K562 (cell line): ENCODE results near the gene NOP14. TPM values are rescaled to one million over a fixed set of nuclear protein-coding genes. Genes with fewer than 3 reads are reported as not detected.

Experiments used
- CTBP1 ChIP-seq: fragments of 450-650 bp; IDR thresholded peaks from 2 replicates; pipeline ENCODE4 v1.6.1; 2016; ENCODE audit warnings: borderline replicate concordance
- ZC3H4 ChIP-seq: sonication (generic); formaldehyde crosslinking; IDR thresholded peaks from 2 replicates; pipeline ENCODE4 v1.9.0; 2021; ENCODE audit warnings: missing genetic modification reagents, borderline replicate concordance
- ZFP36 ChIP-seq: fragments of 150-350 bp; IDR thresholded peaks from 2 replicates; pipeline ENCODE4 v1.6.1; 2018; ENCODE audit warnings: low read length, low read depth; ENCODE audit not compliant: partially characterized antibody
- ZNF133 ChIP-seq: fragments of 250-450 bp; sonication (Bioruptor Pico); IDR thresholded peaks from 2 replicates; pipeline ENCODE4 v1.4.0; 2020; ENCODE audit warnings: mild to moderate bottlenecking
- ZNF347 ChIP-seq: fragments of 450-650 bp; formaldehyde crosslinking; IDR thresholded peaks from 2 replicates; pipeline ENCODE4 v1.4.0; 2020; ENCODE audit warnings: low read depth, mild to moderate bottlenecking, moderate library complexity
- polyA plus RNA-seq, 8 experiments: library from polyadenylated mRNA; depleted of rRNA in 4 of 8; stranded (reverse) in 5 of 8; unstranded in 3 of 8; fragments of >200 nt; fragmentation: Nextera tagmentation in 2 of 8; fragmentation: Illumina TruSeq in 1 of 8; extraction: Ambion mirVana in 2 of 8; extraction: Trizol in 1 of 8; gene quantifications; 2 replicates each; pipeline versions ENCODE4 v1.2.1 to v1.2.3, GENCODE V29; 2011 to 2014; ENCODE audit warnings: inconsistent platforms in 1 of 8, missing spikeins in 1 of 8
- total RNA-seq, 7 experiments: library from RNA; depleted of rRNA in 6 of 7; stranded (reverse); fragments of >200 nt in 6 of 7; fragmentation: Illumina TruSeq in 2 of 7; extraction: Trizol in 2 of 7; gene quantifications; 2 replicates each; pipeline versions ENCODE4 v1.2.1 to v1.2.3, GENCODE V29; 2011 to 2021; ENCODE audit warnings: low replicate concordance in 1 of 7
- TF ChIP-seq, protein P1 (sequence below), 2 experiments: fragments of 200-800 bp in 1 of 2; sonication (Bioruptor generic) in 1 of 2; sonication (generic) in 1 of 2; formaldehyde crosslinking in 1 of 2; IDR thresholded peaks in 1 of 2; conservative IDR thresholded peaks in 1 of 2; 2 replicates each; pipeline versions ENCODE4 v1.5.0 to v1.6.1; 2016 to 2020; ENCODE audit warnings: missing compliant biosample characterization in 1 of 2, missing genetic modification characterization in 1 of 2, missing genetic modification reagents in 1 of 2
- TF ChIP-seq, protein P2 (sequence below): sonication (generic); formaldehyde crosslinking; IDR thresholded peaks from 2 replicates; pipeline ENCODE4 v1.8.0; 2022; ENCODE audit warnings: mild to moderate bottlenecking, missing genetic modification reagents, borderline replicate concordance
- TF ChIP-seq, protein P3 (sequence below), 2 experiments: fragments of 450-650 bp in 1 of 2; sonication (generic) in 1 of 2; formaldehyde crosslinking; conservative IDR thresholded peaks; 2 replicates each; pipeline versions ENCODE4 v1.4.0 to v1.8.1; 2020 to 2022; ENCODE audit warnings: mild to moderate bottlenecking in 1 of 2, missing genetic modification reagents in 1 of 2
- TF ChIP-seq, protein P4 (sequence below): fragments of 250-450 bp; sonication (Bioruptor Pico); IDR thresholded peaks from 2 replicates; pipeline ENCODE4 v1.5.0; 2021

NOP14 gene
- total and polyA plus RNA-seq, 9 of the 15 experiments (the other 6 are each of a cell fraction or from before 2014, with no cell fraction given): 12.7 to 76.0 (median 50.9) TPM

DNA sequence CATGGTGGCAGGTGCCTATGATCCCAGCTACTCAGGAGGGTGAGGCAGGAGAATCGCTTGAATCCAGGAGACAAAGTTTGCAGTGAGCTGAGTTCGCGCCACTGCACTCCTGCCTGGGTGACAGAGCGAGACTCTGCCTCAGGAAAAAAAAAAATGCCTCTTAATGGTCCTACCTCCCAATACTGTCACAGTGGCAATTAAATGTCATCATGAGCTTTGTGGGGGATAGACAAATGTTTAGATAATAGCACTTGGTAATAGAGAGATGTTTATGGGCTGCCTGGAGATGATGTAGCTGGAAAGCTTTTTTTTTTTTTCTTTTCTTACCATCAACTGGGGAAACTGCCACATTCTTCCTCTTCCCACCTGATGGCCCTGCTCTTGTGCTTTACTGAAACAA, 33.2 kb upstream of the NOP14 start (continued):
- TF ChIP-seq, protein P1, sequence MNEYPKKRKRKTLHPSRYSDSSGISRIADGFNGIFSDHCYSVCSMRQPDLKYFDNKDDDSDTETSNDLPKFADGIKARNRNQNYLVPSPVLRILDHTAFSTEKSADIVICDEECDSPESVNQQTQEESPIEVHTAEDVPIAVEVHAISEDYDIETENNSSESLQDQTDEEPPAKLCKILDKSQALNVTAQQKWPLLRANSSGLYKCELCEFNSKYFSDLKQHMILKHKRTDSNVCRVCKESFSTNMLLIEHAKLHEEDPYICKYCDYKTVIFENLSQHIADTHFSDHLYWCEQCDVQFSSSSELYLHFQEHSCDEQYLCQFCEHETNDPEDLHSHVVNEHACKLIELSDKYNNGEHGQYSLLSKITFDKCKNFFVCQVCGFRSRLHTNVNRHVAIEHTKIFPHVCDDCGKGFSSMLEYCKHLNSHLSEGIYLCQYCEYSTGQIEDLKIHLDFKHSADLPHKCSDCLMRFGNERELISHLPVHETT (CRISPR knock-in tag; conservative IDR thresholded peaks at IDR 0.05 in 1 of 2, IDR thresholded peaks at IDR 0.05 in 1 of 2): no peak
- TF ChIP-seq, protein P2, sequence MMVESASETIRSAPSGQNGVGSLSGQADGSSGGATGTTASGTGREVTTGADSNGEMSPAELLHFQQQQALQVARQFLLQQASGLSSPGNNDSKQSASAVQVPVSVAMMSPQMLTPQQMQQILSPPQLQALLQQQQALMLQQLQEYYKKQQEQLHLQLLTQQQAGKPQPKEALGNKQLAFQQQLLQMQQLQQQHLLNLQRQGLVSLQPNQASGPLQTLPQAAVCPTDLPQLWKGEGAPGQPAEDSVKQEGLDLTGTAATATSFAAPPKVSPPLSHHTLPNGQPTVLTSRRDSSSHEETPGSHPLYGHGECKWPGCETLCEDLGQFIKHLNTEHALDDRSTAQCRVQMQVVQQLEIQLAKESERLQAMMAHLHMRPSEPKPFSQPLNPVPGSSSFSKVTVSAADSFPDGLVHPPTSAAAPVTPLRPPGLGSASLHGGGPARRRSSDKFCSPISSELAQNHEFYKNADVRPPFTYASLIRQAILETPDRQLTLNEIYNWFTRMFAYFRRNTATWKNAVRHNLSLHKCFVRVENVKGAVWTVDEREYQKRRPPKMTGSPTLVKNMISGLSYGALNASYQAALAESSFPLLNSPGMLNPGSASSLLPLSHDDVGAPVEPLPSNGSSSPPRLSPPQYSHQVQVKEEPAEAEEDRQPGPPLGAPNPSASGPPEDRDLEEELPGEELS (CRISPR knock-in tag): no peak
- TF ChIP-seq, protein P3, sequence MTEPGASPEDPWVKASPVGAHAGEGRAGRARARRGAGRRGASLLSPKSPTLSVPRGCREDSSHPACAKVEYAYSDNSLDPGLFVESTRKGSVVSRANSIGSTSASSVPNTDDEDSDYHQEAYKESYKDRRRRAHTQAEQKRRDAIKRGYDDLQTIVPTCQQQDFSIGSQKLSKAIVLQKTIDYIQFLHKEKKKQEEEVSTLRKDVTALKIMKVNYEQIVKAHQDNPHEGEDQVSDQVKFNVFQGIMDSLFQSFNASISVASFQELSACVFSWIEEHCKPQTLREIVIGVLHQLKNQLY (CRISPR knock-in tag; conservative IDR thresholded peaks at IDR 0.05): no peak
- TF ChIP-seq ZFP36 (no peak), ZC3H4 (no peak), CTBP1 (no peak), ZNF347 (no peak), ZNF133 (CRISPR knock-in tag) (no peak)
- TF ChIP-seq, protein P4, sequence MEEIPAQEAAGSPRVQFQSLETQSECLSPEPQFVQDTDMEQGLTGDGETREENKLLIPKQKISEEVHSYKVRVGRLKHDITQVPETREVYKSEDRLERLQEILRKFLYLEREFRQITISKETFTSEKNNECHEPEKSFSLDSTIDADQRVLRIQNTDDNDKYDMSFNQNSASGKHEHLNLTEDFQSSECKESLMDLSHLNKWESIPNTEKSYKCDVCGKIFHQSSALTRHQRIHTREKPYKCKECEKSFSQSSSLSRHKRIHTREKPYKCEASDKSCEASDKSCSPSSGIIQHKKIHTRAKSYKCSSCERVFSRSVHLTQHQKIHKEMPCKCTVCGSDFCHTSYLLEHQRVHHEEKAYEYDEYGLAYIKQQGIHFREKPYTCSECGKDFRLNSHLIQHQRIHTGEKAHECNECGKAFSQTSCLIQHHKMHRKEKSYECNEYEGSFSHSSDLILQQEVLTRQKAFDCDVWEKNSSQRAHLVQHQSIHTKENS (CRISPR knock-in tag): no peak
